Umbilical cord (tissue), 2 donors: ENCODE measurements around the gene RTN4IP1. TPM values are rescaled to one million over a fixed set of nuclear protein-coding genes. Genes with fewer than 3 reads are reported as not detected.

Source experiments
- DNase-seq: peaks from one replicate; pipeline ENCODE4 v3.0.0-alpha.2; 2015; ENCODE audit warnings: low spot score
- total RNA-seq: library from RNA; depleted of rRNA; stranded (reverse); fragments of >200 nt; gene quantifications from one replicate; pipeline ENCODE4 v1.2.3, GENCODE V29; 2014; ENCODE audit warnings: low replicate concordance; ENCODE audit not compliant: insufficient read depth

The RTN4IP1 gene
- total RNA-seq, 1 donor from 2014 or later, result 1.7 TPM

DNA sequence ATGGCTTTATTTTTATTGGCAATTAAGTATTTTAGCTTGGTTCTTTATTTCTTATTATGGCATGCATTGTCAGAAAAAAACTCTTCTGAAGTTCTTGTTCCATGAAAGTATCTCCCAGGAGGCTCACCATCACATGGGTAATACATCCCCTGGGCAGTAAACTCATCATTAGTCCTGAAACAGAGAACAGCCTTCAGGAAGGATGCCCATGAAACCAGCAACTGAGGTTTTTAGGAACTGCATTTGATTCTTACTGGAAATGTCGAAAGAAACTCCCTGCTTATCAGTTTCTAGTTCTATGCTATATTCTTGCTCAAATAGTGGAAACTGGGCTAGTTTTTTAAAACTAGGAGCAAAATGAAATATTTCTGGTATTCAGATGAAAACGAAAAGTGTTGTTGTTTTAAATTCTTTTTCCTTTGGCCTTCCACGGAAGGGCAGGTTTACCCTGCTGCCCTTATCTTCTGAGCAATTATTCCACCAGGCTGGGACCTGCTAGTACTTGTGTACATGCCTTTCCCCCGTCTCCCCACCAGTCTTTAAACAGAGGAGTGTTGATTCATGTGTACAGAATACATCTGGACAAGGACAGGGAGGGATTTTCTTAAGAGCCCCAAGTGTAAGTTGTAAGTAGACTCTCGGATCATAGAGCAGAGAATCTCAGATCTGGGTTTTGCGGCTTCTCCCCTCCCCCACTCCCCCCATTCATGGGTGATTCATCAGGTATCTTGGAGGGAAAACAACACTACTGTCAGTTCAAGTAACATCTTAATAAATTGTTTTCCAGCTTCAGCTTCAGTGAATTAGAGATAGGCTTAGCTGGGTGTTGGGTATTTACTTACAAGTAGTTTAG, 81.5 kb downstream of the RTN4IP1 start:
- DNase-seq, result peak; percentile 74

DNA sequence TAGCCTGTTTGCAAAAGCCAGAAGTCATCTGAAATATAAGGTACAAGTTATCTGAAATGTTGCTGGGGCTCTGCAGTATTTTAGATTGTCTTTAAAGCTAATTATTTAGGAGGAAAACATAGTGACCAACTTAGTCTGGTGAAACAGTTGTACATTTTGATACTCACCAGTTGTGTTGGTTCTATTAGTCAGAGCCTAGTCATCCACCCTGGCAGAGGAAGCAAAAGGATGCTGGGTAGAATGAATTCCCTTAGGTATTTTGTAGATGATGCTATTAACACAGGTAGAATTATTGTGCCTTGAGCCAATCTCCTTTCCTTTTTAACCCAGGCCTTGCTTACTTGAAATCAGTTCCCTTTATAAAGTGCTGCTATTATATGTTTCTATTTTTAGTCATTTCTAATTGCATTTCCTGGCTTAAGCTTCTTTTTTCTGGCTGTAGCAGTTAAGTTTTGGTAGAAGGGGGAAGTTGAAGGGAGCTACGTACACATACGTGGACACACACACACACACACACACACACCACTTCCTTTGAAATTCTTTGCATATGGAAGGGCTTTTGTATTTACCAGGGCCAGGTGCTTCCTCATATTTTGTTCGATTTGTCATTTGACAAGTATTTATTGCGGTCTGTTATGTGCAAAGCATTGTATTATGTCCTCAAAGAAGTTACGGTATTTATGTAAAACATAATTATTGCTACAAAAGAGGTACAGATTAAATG, 82.4 kb downstream of the RTN4IP1 start:
- no peak for DNase-seq

DNA sequence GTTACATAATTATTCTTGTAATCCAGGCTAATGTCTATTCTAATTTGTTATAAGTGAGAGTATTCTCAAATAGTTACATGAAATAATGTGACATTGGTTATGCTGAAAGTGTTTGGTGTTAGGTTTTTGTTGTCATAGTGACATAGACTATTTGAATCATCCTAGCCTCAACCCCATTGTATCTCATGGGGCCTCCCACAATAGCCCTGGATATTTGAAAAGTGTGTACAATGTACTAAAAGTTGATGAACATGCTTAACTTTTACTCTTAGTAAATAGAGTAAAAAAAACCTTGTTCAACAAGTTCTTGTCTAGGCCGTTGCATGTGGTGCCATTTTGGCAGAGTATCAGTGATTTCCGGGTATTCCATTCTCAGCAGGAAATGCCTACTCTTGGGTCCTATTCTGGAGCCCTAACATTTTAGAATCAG, 83.0 kb downstream of the RTN4IP1 start:
- no peak for DNase-seq

DNA sequence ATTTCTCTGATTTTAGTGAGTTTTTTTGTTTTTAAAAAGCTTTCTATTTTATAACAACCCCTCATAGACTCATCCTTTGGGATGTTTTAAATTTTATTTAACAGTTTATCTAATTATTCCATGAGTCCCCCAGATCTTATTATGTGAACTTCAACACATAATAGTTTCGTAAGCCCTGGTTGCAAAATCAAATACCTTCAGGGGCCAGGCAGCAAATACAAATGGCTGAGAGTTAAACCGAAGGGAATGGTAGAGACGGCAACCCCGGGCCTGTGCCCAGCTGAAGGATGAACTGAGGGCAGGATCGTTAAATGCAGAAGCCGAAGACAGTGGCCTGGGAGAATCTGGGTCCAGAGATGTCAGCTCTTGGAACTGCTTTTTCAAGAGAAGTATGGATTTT, 88.4 kb downstream of the RTN4IP1 start:
- DNase-seq, result no peak

DNA sequence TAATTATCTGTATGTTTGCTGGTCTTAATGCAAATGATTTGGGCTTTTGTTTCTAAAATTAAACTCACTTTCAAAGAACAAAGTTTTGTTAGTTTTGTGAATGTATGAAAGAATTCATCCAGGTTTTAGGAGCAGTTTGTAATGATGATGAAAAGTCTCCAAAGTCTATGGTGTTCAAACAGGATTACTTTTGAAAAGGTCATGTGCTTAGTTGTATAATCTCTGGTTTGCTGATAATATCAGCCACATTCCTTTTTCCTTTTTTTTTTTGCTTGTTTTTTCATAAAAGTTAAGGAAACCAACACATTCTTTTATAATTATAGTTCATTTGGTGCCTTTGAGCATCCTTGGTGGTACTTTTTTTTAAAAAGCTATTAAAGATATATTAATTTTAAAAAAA, 88.9 kb downstream of the RTN4IP1 start:
- no peak for DNase-seq

DNA sequence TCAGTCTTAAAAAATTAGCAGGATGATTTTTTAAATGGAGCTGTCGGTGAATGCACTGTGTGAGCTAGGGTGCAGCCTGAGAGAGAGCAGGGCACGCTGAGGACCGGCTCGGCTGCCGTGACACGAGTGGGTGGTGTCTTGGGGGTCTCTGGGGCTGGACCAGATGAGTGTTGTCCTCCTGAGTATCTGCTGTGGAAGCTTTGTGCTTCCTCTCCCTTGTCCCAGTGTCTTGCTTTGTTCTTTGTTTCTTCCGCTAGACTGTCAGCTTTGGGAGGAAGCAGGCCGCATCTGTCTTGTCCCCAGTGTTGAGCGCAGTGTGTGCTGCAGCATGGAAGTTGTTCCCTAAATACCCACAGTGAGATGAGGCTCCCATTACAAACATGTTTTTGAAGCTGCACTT, 89.4 kb downstream of the RTN4IP1 start:
- no peak for DNase-seq

DNA sequence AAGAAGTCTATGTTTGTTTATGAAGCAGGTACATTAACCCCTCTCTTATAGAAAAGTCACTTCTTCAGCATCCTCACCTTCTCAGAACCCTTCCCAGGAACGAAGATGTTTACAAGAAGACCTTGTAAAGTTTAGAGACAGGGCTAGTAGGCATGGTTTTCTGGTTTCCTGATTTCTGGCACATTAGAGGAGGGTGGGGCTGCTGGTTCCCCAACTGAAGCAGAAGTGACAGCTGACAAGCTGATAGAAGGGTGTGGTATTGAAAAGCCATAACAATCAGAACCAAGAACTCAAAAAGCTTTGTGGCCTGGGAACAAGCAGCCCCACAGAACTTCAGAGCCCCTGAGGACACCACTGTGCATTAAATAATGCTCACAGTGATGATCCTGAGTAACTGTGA, 91.2 kb downstream of the RTN4IP1 start:
- no peak for DNase-seq

DNA sequence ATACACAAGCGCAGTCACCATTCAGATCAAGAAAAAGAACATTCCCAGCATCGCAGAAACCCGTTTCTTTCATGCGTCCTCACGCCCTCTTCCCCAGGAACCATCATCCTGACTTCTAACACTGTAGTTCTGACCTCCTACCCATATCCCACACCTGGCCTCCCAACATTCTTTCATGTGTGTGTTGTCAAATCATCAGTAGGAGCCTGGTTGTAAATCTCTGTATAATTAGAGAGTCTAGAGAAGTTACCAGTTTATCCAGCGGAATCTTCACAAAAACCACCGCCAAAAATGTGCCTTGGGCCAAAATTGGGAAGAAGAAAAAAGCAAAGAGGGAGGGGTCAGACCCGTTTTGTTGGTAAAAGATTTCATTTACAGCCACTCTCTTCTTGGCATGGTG, 91.6 kb downstream of the RTN4IP1 start:
- no peak for DNase-seq

DNA sequence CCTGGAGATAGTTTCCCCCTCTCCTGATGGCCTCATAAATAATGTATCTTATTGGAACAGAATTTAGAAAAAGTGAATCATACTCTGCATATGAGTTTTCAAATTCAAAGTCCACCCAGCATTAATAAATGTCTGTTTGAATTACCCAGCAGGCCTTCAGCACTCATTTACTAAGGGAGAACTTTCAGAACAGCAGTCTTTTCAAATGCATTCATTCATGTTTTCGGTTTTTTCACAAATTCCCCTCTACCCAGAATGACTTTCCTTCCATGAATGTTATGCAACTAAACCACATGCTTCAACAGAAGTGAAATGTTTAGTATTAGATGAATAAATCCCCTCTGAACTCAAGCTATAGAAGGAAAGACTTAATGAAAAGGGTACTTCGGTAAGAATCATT, 92.4 kb downstream of the RTN4IP1 start:
- DNase-seq, result no peak

DNA sequence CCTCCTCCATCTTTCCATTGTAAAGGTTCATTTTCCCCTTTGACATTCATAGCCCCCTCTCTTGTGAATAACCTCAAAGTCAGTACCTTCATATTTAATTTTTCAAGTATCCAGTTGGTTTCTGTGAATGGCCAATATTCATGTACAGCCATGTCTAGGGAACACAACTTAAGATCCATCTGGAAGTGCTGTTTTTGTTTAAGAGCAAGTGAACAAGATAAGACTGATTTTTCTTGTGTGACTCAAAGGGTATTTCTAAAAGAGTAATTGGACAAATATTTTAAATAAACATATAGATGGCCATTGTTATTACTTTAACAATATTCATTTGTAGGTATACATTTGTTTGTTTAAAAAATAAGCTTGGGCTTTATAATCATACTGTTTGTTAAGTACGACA, 92.9 kb downstream of the RTN4IP1 start:
- no peak for DNase-seq

DNA sequence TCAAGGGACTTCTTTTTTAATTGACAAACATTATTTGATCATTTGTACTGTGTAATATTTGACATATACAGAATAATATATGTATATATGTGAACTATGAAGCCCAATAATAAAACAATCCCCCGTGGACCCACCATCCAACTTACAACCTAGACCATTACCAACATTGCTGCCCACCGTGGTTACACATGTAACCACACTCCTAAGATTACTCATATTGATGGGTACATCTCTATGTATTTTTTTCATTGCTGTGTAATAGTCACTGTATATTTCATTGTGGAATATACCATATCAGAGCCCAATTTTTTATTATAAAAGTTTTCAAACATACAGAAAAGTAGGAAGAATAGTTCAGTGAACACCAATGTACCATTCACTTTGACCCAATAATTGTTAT, 94.3 kb downstream of the RTN4IP1 start:
- no peak for DNase-seq

DNA sequence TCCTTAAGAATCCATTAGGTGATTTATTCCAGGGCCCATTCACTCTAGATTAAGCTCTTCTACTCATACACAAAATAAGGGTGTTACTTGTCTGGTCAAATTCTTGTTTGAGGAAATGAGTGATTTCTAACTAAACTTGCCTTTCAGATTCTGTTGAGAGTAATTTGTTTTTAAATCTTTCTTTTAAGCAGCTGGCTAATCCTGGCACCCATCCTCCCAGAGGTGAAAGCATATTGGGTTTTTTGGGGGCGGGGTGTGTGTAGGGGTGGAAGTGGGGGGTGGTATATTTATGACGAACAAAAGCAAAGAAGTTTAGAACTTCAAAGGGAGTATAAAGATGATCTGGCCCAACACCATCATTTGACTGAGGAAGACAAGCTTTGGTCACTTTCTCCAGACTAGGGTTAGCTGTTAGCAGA, 94.7 kb downstream of the RTN4IP1 start:
- DNase-seq, result no peak

DNA sequence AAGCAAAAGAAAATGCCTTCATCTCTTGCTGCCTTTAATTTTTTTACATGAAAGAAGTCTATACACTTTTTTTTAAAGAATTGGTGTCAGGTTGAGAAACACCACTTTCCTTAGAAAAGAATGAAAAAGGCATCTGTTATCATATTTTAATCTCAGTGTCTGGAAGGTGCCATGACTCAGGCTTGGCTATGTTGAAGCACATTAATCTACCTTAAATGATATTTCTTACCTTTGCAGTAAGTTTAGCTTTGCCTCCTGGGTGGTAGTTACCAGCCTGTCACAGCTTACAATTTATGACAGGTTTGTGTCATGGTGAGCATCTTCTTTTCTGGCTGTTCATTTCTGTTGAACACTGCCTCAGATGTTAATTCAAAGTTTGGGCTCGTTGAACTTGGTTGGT, 95.3 kb downstream of the RTN4IP1 start:
- no peak for DNase-seq

DNA sequence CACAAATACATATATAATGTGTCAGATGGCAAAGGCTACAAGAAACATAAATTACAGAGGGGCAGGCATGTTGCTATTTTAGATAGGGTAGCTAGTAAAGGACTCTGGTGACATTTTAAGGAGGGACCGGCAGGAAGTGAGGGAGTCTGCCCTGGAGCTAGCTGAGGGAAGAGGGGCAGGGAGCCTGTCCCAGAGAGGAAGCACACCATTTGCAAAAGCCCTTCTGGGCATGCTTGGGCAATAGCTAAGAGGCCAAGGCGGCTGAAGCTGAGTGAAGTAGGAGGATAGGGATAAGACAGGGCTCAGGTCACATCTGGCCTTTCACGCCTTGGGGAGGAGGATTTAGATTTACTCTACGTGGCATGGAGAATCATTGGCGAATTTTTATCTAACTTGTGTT, 96.2 kb downstream of the RTN4IP1 start:
- no peak for DNase-seq

DNA sequence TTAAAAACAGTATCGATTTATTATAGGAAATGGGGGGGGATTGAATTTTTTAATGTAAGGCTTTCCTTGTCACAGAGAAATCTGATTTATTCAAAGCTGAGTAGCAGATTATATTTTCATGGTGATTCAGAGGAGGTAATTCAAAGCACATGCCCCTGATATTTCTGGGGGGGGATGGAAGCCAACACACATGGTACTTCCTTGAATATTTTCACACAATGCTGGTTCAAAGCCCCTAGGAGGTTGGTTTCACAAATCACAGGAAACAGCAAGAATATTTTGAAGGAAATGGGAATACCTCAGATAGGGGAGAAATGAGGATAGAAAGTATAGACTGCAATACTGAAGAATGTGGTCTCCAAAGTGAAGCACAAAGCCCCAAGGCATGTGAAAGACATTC, 98.8 kb downstream of the RTN4IP1 start:
- no peak for DNase-seq

DNA sequence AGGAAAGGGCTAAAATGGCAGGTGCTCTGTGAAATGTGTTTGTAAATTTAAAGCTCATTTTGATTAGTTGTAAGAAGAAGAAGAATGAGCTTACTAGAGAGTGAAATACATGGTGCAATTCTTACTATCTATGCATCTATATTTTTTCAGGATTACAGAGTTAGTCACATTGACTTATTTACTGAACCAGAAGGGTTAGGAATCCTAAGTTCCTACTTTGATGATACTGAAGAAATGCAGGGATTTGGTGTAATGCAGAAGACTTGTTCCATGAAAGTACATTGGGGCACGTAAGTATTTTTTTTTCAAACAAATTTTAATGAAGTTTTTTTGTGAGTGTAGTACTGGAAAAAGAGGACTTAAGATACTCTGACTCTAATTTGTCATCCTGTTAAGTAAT, 99.3 kb downstream of the RTN4IP1 start:
- DNase-seq, result peak; percentile 35

DNA sequence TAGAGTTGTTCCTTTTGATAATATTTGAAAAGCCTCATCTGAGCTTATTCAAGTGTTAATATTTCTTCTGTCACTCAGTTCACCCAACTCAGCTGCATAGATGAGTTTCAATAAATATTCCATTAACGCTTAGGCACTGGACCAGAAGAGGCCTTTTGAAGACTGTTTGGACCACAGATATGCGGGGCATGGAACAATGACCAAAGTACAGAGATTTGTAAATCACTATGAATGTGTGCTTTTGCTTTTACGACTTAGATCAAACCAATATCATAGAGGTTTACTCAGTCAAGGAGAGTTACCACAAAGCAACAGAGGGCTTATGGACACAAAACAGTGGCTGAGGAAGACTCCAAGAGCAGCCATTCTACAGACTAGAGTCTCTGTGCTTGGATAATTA, 99.9 kb downstream of the RTN4IP1 start:
- DNase-seq, result no peak

DNA sequence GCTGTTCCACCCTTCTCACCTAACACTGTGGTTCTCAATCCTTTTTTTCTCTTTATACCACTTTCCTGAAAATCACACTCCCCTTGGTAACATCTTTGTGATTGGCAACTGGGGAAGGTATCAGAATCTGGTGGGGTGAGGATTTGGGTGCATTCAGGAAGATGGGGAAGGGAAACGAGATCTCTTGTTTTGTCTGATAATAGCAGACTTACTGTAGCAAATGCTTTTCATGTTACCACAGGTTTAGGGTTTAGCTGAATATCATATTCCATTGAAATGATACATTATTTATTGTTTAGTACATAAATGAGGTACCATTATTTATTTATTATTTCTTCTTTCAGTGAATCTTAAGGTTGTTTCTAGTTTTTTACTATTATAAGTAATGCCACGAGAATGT, 100.8 kb downstream of the RTN4IP1 start:
- DNase-seq, result no peak

DNA sequence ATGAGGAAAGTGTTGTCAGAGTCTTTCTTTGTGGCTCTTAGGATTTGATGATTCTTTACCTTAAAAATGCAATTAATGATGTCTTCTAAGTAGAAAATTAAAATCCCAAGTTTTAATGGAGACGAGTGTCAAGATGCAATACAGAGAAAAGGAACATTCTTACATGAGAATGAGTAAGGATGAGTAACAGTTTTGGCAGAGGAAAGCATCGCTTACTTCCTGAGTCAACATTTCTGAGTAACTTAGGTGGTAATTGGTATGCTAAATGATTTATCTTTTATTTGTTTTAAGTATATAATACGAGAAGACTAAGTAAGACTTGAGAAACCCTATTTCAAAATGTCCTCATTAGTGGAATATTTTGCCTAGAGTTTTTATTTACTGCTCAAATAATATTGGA, 101.3 kb downstream of the RTN4IP1 start:
- DNase-seq, result no peak

DNA sequence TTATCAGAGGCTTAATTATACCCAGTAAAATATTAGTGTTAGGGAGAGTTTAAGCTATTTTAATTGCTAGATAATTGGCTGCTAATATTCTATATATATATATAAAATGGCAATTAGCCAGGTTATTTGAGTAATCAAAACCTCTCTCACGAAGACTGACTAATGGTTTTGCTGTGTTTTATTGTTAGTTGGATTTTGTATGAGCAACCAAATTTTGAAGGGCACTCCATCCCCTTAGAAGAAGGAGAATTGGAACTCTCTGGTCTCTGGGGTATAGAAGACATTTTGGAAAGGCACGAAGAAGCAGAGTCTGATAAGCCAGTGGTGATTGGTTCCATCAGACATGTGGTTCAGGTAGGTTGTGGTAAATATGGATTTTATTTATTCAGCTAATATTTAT, 102.2 kb downstream of the RTN4IP1 start:
- DNase-seq, result no peak

DNA sequence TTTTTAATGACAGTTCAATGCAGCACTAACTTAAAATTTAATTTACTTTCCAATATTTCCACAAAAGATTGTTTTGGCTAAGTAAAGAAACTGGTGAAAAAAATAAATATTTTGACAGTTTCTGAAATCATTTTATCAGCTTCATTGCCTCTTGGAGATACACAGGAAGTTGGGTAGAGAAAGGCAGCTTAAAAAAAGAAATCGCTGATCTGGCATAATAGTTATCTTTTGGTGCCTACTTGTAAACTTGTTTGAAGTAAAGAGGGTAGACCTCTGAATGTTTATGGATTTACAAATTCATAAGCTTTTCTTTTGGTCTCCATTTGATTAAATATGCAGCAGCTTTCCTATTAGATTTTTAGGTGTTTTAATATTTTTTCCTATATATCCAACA, 103.4 kb downstream of the RTN4IP1 start:
- DNase-seq, result no peak

DNA sequence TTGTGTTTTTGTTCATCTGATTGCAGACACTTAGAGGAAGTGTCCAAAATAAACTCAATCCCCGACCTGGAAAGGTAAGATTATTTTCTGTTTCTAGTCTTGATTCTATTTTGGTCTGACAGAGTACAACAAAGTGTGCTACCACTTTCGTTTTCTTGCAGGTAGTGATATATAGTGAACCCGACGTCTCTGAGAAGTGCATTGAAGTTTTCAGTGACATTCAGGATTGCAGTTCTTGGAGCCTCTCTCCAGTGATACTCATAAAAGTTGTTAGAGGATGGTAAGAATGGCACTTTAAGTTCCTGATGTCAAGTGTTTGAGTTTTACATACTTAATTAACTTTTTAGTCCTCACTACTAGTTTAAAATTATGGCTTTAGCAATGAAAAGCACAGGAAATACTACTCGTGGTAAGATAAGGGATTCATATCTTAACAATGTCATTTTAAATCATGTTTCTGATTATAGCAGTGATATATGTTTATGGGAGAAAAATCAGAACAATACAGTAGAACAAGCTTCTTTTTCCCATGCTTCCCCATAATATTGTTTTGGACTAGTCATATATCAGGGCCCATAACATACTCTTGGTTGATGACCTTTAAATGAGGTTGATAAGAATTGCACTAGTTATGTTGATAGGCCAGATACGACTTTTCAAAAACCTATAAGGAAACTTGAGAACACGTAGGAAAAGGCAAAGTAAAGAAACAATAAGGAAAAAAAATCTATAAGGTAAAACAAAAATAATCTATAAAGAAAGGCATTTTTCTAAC, 104.0 kb downstream of the RTN4IP1 start:
- DNase-seq, result no peak
